K562 (cell line): ENCODE data around the gene PDHB. TPM values are rescaled to one million over a fixed set of nuclear protein-coding genes. Genes with fewer than 3 reads are reported as not detected.

Experiments
- ATAC-seq: fragments of 200-7000 bp; cut with Tn5 transposase; 3 replicates; pipeline ENCODE4 v1.9.1; 2020; ENCODE audit warnings: moderate library complexity
- BruUV-seq: library from RNA; stranded (reverse); fragments of 400-500 nt; replicated peaks from 2 replicates; lab custom pipeline; 2021; lab: Mats Ljungman, UMichigan
- CTCF ChIA-PET: fragments of 300-600 bp; formaldehyde crosslinking; extraction: SDS; loops from one replicate; lab custom pipeline; 2021; ENCODE audit warnings: low intra/inter-chr PET ratio; lab: Yijun Ruan, JAX
- POLR2A ChIA-PET: fragments of 300-600, 350-650 bp; sonication (Branson Sonifier 250); formaldehyde crosslinking; extraction: SDS; loops from one replicate; lab custom pipeline; 2021; ENCODE audit warnings: antibody characterized with exemption, inconsistent platforms; lab: Yijun Ruan, JAX
- DNase-seq, 4 experiments: peaks; one replicate each; pipeline versions ENCODE4 v3.0.0 to v3.0.0-alpha.2; 2011 to 2018; ENCODE audit warnings: low spot score in 3 of 4, mixed read lengths in 3 of 4; ENCODE audit errors: extremely low read depth in 1 of 4
- FAIRE-seq: peaks from 2 replicates; lab custom pipeline; 2011; peaks lifted over from hg19 to GRCh38; lab: Jason Lieb, UNC
- H2AFZ ChIP-seq: 2 replicates; pipeline ENCODE4 v1.6.0; 2011; ENCODE audit warnings: low read depth, low read length, control low read depth, inconsistent platforms
- H3K27ac ChIP-seq: fragments of 200-600 bp; 3 replicates; pipeline ENCODE4 v1.8.0; 2011; ENCODE audit warnings: low read depth, mild to moderate bottlenecking, control low read depth, inconsistent platforms, low read length, moderate library complexity, mixed read lengths; ENCODE audit errors: extremely low read depth
- H3K27me3 ChIP-seq, 2 experiments: fragments of 300-600 bp in 1 of 2; 2 replicates in 1 of 2; 3 replicates in 1 of 2; pipeline versions ENCODE4 v1.6.0 to v1.8.0; 2011; ENCODE audit warnings: inconsistent platforms in 2 of 2, low read length in 2 of 2, mild to moderate bottlenecking in 1 of 2, mixed read lengths in 1 of 2, moderate library complexity in 1 of 2; ENCODE audit not compliant: control insufficient read depth in 2 of 2, insufficient read depth in 2 of 2
- H3K36me3 ChIP-seq: fragments of 300-600 bp; 3 replicates; pipeline ENCODE4 v1.8.0; 2011; ENCODE audit warnings: mild to moderate bottlenecking, low read length, inconsistent platforms; ENCODE audit not compliant: control insufficient read depth, insufficient read depth
- H3K4me1 ChIP-seq, 2 experiments: fragments of 200-600 bp in 1 of 2; replicated peaks in 1 of 2; 2 replicates in 1 of 2; 3 replicates in 1 of 2; pipeline versions ENCODE4 v1.5.1 to v1.8.0; 2011; ENCODE audit warnings: inconsistent platforms in 2 of 2, low read length in 2 of 2, mild to moderate bottlenecking in 1 of 2, mixed read lengths in 1 of 2, moderate library complexity in 1 of 2; ENCODE audit not compliant: control insufficient read depth in 2 of 2, insufficient read depth in 2 of 2
- H3K4me2 ChIP-seq: 2 replicates; pipeline ENCODE4 v1.6.1; 2011; ENCODE audit warnings: low read length, control low read depth, inconsistent platforms, mixed read lengths; ENCODE audit not compliant: insufficient read depth
- H3K4me3 ChIP-seq: fragments of 200-600 bp; sonication (generic), shearing (Covaris generic); 2 replicates; pipeline ENCODE4 v1.5.1; 2016; ENCODE audit warnings: control low read depth, inconsistent platforms
- H3K79me2 ChIP-seq: fragments of 200-600 bp; 3 replicates; pipeline ENCODE4 v1.8.0; 2011; ENCODE audit warnings: low read length, inconsistent platforms; ENCODE audit not compliant: control insufficient read depth, insufficient read depth
- H3K9ac ChIP-seq, 2 experiments: 2 replicates each; pipeline versions ENCODE4 v1.6.0 to v1.6.1; 2011; ENCODE audit warnings: low read depth in 2 of 2, low read length in 2 of 2, control low read depth in 1 of 2, inconsistent platforms in 1 of 2, mild to moderate bottlenecking in 1 of 2, mixed read lengths in 1 of 2; ENCODE audit not compliant: insufficient read depth in 1 of 2
- H3K9me1 ChIP-seq: one replicate; pipeline ENCODE4 v1.6.0; 2011; ENCODE audit warnings: inconsistent platforms, mild to moderate bottlenecking, low read length, moderate library complexity; ENCODE audit not compliant: control insufficient read depth, insufficient read depth
- H3K9me3 ChIP-seq: replicated peaks from 2 replicates; pipeline ENCODE4 v1.5.1; 2011; ENCODE audit warnings: low read depth, low read length, inconsistent platforms; ENCODE audit not compliant: control insufficient read depth, insufficient read depth
- H4K20me1 ChIP-seq: replicated peaks from 2 replicates; pipeline ENCODE4 v1.6.1; 2011; ENCODE audit warnings: low read length, inconsistent platforms, mixed read lengths; ENCODE audit not compliant: control insufficient read depth, insufficient read depth
- CHD4 ChIP-seq: fragments of 200-600 bp; sonication (generic); IDR thresholded peaks from 3 replicates; pipeline ENCODE4 v1.6.1; 2012; ENCODE audit warnings: low read depth, mild to moderate bottlenecking, mixed read lengths, low read length, inconsistent platforms; ENCODE audit not compliant: insufficient read depth, insufficient replicate concordance, poor library complexity, severe bottlenecking
- ILF3 ChIP-seq: fragments of 450-650 bp; IDR thresholded peaks from 2 replicates; pipeline ENCODE4 v1.6.1; 2018; ENCODE audit warnings: antibody characterized with exemption, mild to moderate bottlenecking, moderate library complexity, borderline replicate concordance
- NEUROD1 ChIP-seq: fragments of 150-350 bp; IDR thresholded peaks from 2 replicates; pipeline ENCODE4 v1.6.1; 2014; ENCODE audit warnings: borderline replicate concordance, low read length, low read depth; ENCODE audit not compliant: partially characterized antibody
- NFE2 ChIP-seq: IDR thresholded peaks from 2 replicates; pipeline ENCODE4 v1.6.1; 2014; ENCODE audit warnings: antibody characterized with exemption, low read depth
- PCBP2 ChIP-seq: fragments of 200-400 bp; formaldehyde crosslinking; IDR thresholded peaks from 2 replicates; pipeline ENCODE4 v1.6.1; 2018; ENCODE audit warnings: low read length, low read depth, mild to moderate bottlenecking, moderate library complexity; ENCODE audit not compliant: poor library complexity, severe bottlenecking
- RNF2 ChIP-seq: sonication (generic); IDR thresholded peaks from 2 replicates; pipeline ENCODE4 v1.6.1; 2016
- ZFPM2 ChIP-seq: fragments of 250-450 bp; sonication (Bioruptor Pico); IDR thresholded peaks from 2 replicates; pipeline ENCODE4 v1.5.1; 2022; ENCODE audit warnings: mild to moderate bottlenecking
- ZNF274 ChIP-seq: IDR thresholded peaks from 2 replicates; pipeline ENCODE4 v1.6.1; 2011; ENCODE audit warnings: low read depth, mild to moderate bottlenecking, low read length, moderate library complexity, borderline replicate concordance
- ZNF695 ChIP-seq: fragments of 450-650 bp; formaldehyde crosslinking; IDR thresholded peaks from 2 replicates; pipeline ENCODE4 v1.4.0; 2020; ENCODE audit warnings: mild to moderate bottlenecking, moderate library complexity
- ZNF75A ChIP-seq: fragments of 450-650 bp; formaldehyde crosslinking; IDR thresholded peaks from 2 replicates; pipeline ENCODE4 v1.4.0; 2020; ENCODE audit warnings: mild to moderate bottlenecking
- WGBS: fragments of 100-300 bp; shearing (Covaris generic); methylation state at CpG from one replicate; pipeline ENCODE4 v1.1.6; 2016; ENCODE audit warnings: low coverage, mixed read lengths; ENCODE audit not compliant: insufficient coverage; ENCODE audit errors: missing lambda C conversion rate; 5-methylcytosine and 5-hydroxymethylcytosine counted together
- in situ Hi-C: fragments of 300-500 bp; cut with MboI; formaldehyde crosslinking; loops from 4 replicates; pipeline ENCODE4 v1.15.0; 2018; ENCODE audit warnings: inconsistent platforms, mixed read lengths
- intact Hi-C: fragments of 100-400 bp; cut with micrococcal nuclease; formaldehyde crosslinking; loops from 2 replicates; pipeline ENCODE4 v1.14.2; 2022
- polyA plus RNA-seq, 8 experiments: library from polyadenylated mRNA; depleted of rRNA in 4 of 8; stranded (reverse) in 5 of 8; unstranded in 3 of 8; fragments of >200 nt; fragmentation: Nextera tagmentation in 2 of 8; fragmentation: Illumina TruSeq in 1 of 8; extraction: Ambion mirVana in 2 of 8; extraction: Trizol in 1 of 8; gene quantifications; 2 replicates each; pipeline versions ENCODE4 v1.2.1 to v1.2.3, GENCODE V29; 2011 to 2014; ENCODE audit warnings: inconsistent platforms in 1 of 8, missing spikeins in 1 of 8
- total RNA-seq, 7 experiments: library from RNA; depleted of rRNA in 6 of 7; stranded (reverse); fragments of >200 nt in 6 of 7; fragmentation: Illumina TruSeq in 2 of 7; extraction: Trizol in 2 of 7; gene quantifications; 2 replicates each; pipeline versions ENCODE4 v1.2.1 to v1.2.3, GENCODE V29; 2011 to 2021; ENCODE audit warnings: low replicate concordance in 1 of 7
- TF ChIP-seq, protein P1 (sequence below): fragments of 450-650 bp; IDR thresholded peaks from 2 replicates; pipeline ENCODE4 v1.7.1; 2018; ENCODE audit warnings: mild to moderate bottlenecking, low read depth; ENCODE audit not compliant: partially characterized antibody
- TF ChIP-seq, protein P2 (sequence below): fragments of 450-650 bp; IDR thresholded peaks from 2 replicates; pipeline ENCODE4 v1.7.0; 2016; ENCODE audit warnings: borderline replicate concordance

Gene PDHB
- total and polyA plus RNA-seq, 9 of the 15 experiments (the other 6 are each of a cell fraction or from before 2014, with no cell fraction given) = 51.2 to 178 (median 85.2) TPM

GRCh38 chr3:58424613-58425012 lies 9.0 kb downstream of the PDHB start:
- TF ChIP-seq CHD4 = no peak
- no peak for TF ChIP-seq NFE2
- no peak for TF ChIP-seq PCBP2
- no peak for TF ChIP-seq ILF3
- TF ChIP-seq ZNF75A (CRISPR knock-in tag) = no peak
- TF ChIP-seq, protein P1, sequence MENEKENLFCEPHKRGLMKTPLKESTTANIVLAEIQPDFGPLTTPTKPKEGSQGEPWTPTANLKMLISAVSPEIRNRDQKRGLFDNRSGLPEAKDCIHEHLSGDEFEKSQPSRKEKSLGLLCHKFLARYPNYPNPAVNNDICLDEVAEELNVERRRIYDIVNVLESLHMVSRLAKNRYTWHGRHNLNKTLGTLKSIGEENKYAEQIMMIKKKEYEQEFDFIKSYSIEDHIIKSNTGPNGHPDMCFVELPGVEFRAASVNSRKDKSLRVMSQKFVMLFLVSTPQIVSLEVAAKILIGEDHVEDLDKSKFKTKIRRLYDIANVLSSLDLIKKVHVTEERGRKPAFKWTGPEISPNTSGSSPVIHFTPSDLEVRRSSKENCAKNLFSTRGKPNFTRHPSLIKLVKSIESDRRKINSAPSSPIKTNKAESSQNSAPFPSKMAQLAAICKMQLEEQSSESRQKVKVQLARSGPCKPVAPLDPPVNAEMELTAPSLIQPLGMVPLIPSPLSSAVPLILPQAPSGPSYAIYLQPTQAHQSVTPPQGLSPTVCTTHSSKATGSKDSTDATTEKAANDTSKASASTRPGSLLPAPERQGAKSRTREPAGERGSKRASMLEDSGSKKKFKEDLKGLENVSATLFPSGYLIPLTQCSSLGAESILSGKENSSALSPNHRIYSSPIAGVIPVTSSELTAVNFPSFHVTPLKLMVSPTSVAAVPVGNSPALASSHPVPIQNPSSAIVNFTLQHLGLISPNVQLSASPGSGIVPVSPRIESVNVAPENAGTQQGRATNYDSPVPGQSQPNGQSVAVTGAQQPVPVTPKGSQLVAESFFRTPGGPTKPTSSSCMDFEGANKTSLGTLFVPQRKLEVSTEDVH = no peak
- TF ChIP-seq, protein P2, sequence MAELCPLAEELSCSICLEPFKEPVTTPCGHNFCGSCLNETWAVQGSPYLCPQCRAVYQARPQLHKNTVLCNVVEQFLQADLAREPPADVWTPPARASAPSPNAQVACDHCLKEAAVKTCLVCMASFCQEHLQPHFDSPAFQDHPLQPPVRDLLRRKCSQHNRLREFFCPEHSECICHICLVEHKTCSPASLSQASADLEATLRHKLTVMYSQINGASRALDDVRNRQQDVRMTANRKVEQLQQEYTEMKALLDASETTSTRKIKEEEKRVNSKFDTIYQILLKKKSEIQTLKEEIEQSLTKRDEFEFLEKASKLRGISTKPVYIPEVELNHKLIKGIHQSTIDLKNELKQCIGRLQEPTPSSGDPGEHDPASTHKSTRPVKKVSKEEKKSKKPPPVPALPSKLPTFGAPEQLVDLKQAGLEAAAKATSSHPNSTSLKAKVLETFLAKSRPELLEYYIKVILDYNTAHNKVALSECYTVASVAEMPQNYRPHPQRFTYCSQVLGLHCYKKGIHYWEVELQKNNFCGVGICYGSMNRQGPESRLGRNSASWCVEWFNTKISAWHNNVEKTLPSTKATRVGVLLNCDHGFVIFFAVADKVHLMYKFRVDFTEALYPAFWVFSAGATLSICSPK = no peak
- TF ChIP-seq NEUROD1 = no peak
- TF ChIP-seq ZNF695 (CRISPR knock-in tag) = no peak
- TF ChIP-seq ZNF274 = no peak
- TF ChIP-seq RNF2 = no peak
- TF ChIP-seq ZFPM2 (CRISPR knock-in tag) = no peak
- Histone ChIP-seq H3K4me2 (no peak overlapping the region), H3K4me1 (no peaks in the 10 kb centered on the region; a peak in 1 of 5 replicates), H3K9me3 (no peaks in the 10 kb centered on the region), H3K36me3 (peaks cover 57% of the 10 kb centered on the region; the same call in 2 of the 3 replicates), H3K9me1 (no peaks in the 10 kb centered on the region), H3K79me2 (no peaks in the 10 kb centered on the region), H4K20me1 (no peaks in the 10 kb centered on the region), H3K9ac (no peak overlapping the region), H3K4me3 (no peak overlapping the region), H2AFZ (no peak overlapping the region), H3K27me3 (no peaks in the 10 kb centered on the region), H3K27ac (no peak overlapping the region)
- in situ Hi-C loops (loop anchor here (5.0 kb wide), 1 partner anchor 108 kb away; no protein-coding TSS in a partner anchor), intact Hi-C loops (loop anchor here (5.0 kb wide), 1 partner anchor 208 kb away; no protein-coding TSS in a partner anchor)
- no peak for FAIRE-seq
- 100% methylated on average over 2 of the region's 8 CpGs for WGBS
- no peak for ATAC-seq
- BruUV-seq = no TSS peak
- ChIA-PET POLR2A (interaction anchor here (0.6 to 1.0 kb wide), 4 partner anchors 9 to 104 kb away, joined by 3 to 4 read pairs (median 3); partner anchors contain the start of gene PDHB), CTCF (no interaction called here)
- no peak for DNase-seq
